ENCODE results near the gene PHACTR4.

GRCh38 chr1:28526886-28527285, 157.3 kb downstream of the PHACTR4 start:
- TF ChIP-seq CTCF (IDR thresholded peaks at IDR 0.05): no peak
- TF ChIP-seq POLR2A (IDR thresholded peaks at IDR 0.05): no peak

Measured in gastroesophageal sphincter (tissue), 3 donors.